Testis (tissue), 3 donors: ENCODE results near the gene HCFC2. TPM values are rescaled to one million over a fixed set of nuclear protein-coding genes. Genes with fewer than 3 reads are reported as not detected.

Source experiments
- DNase-seq: peaks from one replicate; pipeline ENCODE4 v3.0.0-alpha.2; 2019
- H3K27ac ChIP-seq, 2 donors: fragments of 200-600 bp; sonication (generic); one replicate each; pipeline ENCODE4 v1.5.1; 2019
- H3K27me3 ChIP-seq: fragments of 200-600 bp; sonication (generic); one replicate; pipeline ENCODE4 v1.5.1; 2019
- H3K36me3 ChIP-seq: fragments of 200-600 bp; sonication (generic); one replicate; pipeline ENCODE4 v1.5.1; 2017; ENCODE audit warnings: low read depth; ENCODE audit errors: missing control alignments
- H3K4me1 ChIP-seq: fragments of 200-600 bp; sonication (generic); one replicate; pipeline ENCODE4 v1.5.1; 2019
- H3K4me3 ChIP-seq, 2 donors: fragments of 200-600 bp; sonication (generic); one replicate each; pipeline ENCODE4 v1.5.1; 2017 to 2019
- H3K9me3 ChIP-seq: fragments of 200-600 bp; sonication (generic); one replicate; pipeline ENCODE4 v1.5.1; 2017
- POLR2A ChIP-seq: fragments of 450-650 bp; IDR thresholded peaks from one replicate; pipeline ENCODE4 v1.6.1; 2017; ENCODE audit warnings: antibody characterized with exemption, mild to moderate bottlenecking, moderate library complexity
- WGBS, 2 donors: methylation state at CpG; one replicate each; pipeline ENCODE4 v1.1.5; 2018; 5-methylcytosine and 5-hydroxymethylcytosine counted together
- intact Hi-C: fragments of 100-400 bp; cut with DNase I; formaldehyde crosslinking; loops from one replicate; pipeline ENCODE4 v1.15.1; 2023; ENCODE audit warnings: low total_unique reads
- polyA plus RNA-seq: library from polyadenylated mRNA; stranded (reverse); fragments of 350-450 nt; fragmentation: Illumina TruSeq; extraction: RNeasy Lipid Tissue Mini Kit (QIAGEN cat#74804); gene quantifications from one replicate; pipeline ENCODE4 v1.2.3, GENCODE V29; 2014; ENCODE audit warnings: low read depth, low replicate concordance; ENCODE audit not compliant: insufficient read depth
- total RNA-seq, 2 donors: library from RNA; depleted of rRNA; stranded (reverse); fragments of >200 nt; gene quantifications; one replicate each; pipeline ENCODE4 v1.2.3, GENCODE V29; 2016
- TF ChIP-seq, protein P1 (sequence below), 3 experiments: fragments of 450-650 bp in 2 of 3; fragments of 200-600 bp in 1 of 3; sonication (generic) in 1 of 3; IDR thresholded peaks; one replicate each; pipeline ENCODE4 v1.5.1; 2016 to 2019; ENCODE audit warnings: antibody characterized with exemption in 3 of 3, mild to moderate bottlenecking in 2 of 3, moderate library complexity in 1 of 3

HCFC2 gene
- total and polyA plus RNA-seq, 3 donors from 2014 or later = 36.2 to 95.2 (median 57.9) TPM

DNA sequence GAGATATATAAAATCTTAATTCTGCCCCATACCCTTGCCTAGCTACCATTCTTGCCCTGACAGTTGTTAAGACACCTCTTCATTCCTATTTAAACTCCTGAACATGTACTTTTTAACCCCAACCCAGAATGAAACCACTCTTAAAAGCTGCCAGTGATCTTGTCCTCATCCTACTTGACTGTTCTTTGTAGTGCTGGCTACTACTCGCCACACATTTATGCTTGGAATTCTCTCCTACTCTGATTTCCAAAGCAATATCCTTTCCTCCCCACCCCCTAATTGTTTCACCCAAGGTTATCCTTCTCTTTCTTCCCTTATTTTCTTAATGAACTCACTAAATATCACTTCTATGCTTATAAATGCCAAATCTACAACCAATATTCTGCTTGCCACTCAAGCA lies 69.5 kb downstream of the HCFC2 start:
- Histone ChIP-seq H3K9me3 (no peaks in the 10 kb centered on the region), H3K27ac (no peak overlapping the region), H3K36me3 (no peaks in the 10 kb centered on the region), H3K4me1 (peaks cover 16% of the 10 kb centered on the region), H3K27me3 (no peaks in the 10 kb centered on the region), H3K4me3 (no peak overlapping the region)
- intact Hi-C loops = no loop called here
- DNase-seq = no peak
- TF ChIP-seq POLR2A = no peak
- TF ChIP-seq, protein P1, sequence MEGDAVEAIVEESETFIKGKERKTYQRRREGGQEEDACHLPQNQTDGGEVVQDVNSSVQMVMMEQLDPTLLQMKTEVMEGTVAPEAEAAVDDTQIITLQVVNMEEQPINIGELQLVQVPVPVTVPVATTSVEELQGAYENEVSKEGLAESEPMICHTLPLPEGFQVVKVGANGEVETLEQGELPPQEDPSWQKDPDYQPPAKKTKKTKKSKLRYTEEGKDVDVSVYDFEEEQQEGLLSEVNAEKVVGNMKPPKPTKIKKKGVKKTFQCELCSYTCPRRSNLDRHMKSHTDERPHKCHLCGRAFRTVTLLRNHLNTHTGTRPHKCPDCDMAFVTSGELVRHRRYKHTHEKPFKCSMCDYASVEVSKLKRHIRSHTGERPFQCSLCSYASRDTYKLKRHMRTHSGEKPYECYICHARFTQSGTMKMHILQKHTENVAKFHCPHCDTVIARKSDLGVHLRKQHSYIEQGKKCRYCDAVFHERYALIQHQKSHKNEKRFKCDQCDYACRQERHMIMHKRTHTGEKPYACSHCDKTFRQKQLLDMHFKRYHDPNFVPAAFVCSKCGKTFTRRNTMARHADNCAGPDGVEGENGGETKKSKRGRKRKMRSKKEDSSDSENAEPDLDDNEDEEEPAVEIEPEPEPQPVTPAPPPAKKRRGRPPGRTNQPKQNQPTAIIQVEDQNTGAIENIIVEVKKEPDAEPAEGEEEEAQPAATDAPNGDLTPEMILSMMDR (IDR thresholded peaks at IDR 0.05) = no peak
- 92 to 100% methylated on average over 1 of the region's 1 CpG for WGBS, 2 donors

GRCh38 chr12:104134882-104135281 lies 70.6 kb downstream of the HCFC2 start:
- Histone ChIP-seq H3K27ac (no peak overlapping the region), H3K4me1 (peaks cover 16% of the 10 kb centered on the region), H3K36me3 (no peaks in the 10 kb centered on the region), H3K4me3 (no peak overlapping the region), H3K9me3 (no peaks in the 10 kb centered on the region), H3K27me3 (no peaks in the 10 kb centered on the region)
- DNase-seq = no peak
- TF ChIP-seq, protein P1 (IDR thresholded peaks at IDR 0.05) = no peak
- no peak for TF ChIP-seq POLR2A
- 77 to 96% methylated on average over 1 of the region's 1 CpG for WGBS, 2 donors
- intact Hi-C loops = no loop called here

GRCh38 chr12:104136577-104136976 lies 72.2 kb downstream of the HCFC2 start:
- no peaks in the 10 kb centered on the region for H3K27me3 ChIP-seq
- TF ChIP-seq, protein P1 (IDR thresholded peaks at IDR 0.05) = no peak
- no peak for TF ChIP-seq POLR2A
- H3K27ac ChIP-seq = peak overlapping the region in 1 of 2 donors; percentile 92
- intact Hi-C loops = no loop called here
- DNase-seq = no peak
- no peaks in the 10 kb centered on the region for H3K9me3 ChIP-seq
- peaks cover 16% of the 10 kb centered on the region for H3K4me1 ChIP-seq
- H3K4me3 ChIP-seq = peak overlapping the region; percentile 78 to 82
- no peaks in the 10 kb centered on the region for H3K36me3 ChIP-seq

- no peak for TF ChIP-seq POLR2A
- TF ChIP-seq, protein P1 (IDR thresholded peaks at IDR 0.05) = no peak
- Histone ChIP-seq H3K9me3 (no peaks in the 10 kb centered on the region), H3K4me3 (peak overlapping the region; percentile 78 to 82), H3K27ac (peak overlapping the region; percentile 82 to 92), H3K36me3 (no peaks in the 10 kb centered on the region), H3K4me1 (peaks cover 16% of the 10 kb centered on the region), H3K27me3 (no peaks in the 10 kb centered on the region)
- WGBS, 2 donors = 0 to 1% methylated on average over 16 to 62 of the region's 78 CpGs
- DNase-seq = peak; percentile 35
- intact Hi-C loops = no loop called here
Observed at GRCh38 chr12:104137001-104137901, 72.9 kb downstream of the HCFC2 start.
